ACC112 (cell line): Measurements from ENCODE around the gene SH3RF1.
A peak's percentile ranks its signal among the peaks of the same experiment; 100 is the strongest.

Source experiments
- H2AFZ ChIP-seq: fragments of 200-600 bp; sonication (generic); one replicate; pipeline ENCODE4 v1.6.0; 2017; ENCODE audit warnings: antibody characterized with exemption, low read length; ENCODE audit not compliant: unreplicated experiment
- H3K27ac ChIP-seq: fragments of 200-600 bp; sonication (generic); 2 replicates; pipeline ENCODE4 v1.5.1; 2014; ENCODE audit warnings: low read depth, mild to moderate bottlenecking, antibody characterized with exemption, low read length, moderate library complexity
- H3K27me3 ChIP-seq: fragments of 200-600 bp; sonication (generic); 2 replicates; pipeline ENCODE4 v1.6.1; 2014; ENCODE audit warnings: mild to moderate bottlenecking, antibody characterized with exemption, low read length, moderate library complexity, mixed read lengths; ENCODE audit not compliant: insufficient read depth
- H3K36me3 ChIP-seq: fragments of 200-600 bp; sonication (generic); 2 replicates; pipeline ENCODE4 v1.6.1; 2016; ENCODE audit warnings: mild to moderate bottlenecking, antibody characterized with exemption, low read length, moderate library complexity, mixed read lengths; ENCODE audit not compliant: insufficient read depth
- H3K4me1 ChIP-seq: fragments of 200-600 bp; sonication (generic); one replicate; pipeline ENCODE4 v1.6.1; 2016; ENCODE audit warnings: low read length, mixed read lengths; ENCODE audit not compliant: insufficient read depth, unreplicated experiment, control insufficient read depth
- H3K4me3 ChIP-seq: fragments of 200-600 bp; sonication (generic); 2 replicates; pipeline ENCODE4 v1.5.1; 2014; ENCODE audit warnings: mild to moderate bottlenecking, low read depth, low read length
- H3K79me2 ChIP-seq: fragments of 200-600 bp; sonication (generic); one replicate; pipeline ENCODE4 v1.6.0; 2016; ENCODE audit warnings: low read length; ENCODE audit not compliant: control insufficient read depth, unreplicated experiment, insufficient read depth

SH3RF1 gene

GRCh38 chr4:169225812-169226211, 44.9 kb downstream of the SH3RF1 start:
- H3K4me1 ChIP-seq = peaks cover 67% of the 10 kb centered on the region
- H2AFZ ChIP-seq = no peak overlapping the region
- no peaks in the 10 kb centered on the region for H3K27me3 ChIP-seq
- H3K79me2 ChIP-seq = peaks cover 72% of the 10 kb centered on the region
- H3K36me3 ChIP-seq = peaks cover 16% of the 10 kb centered on the region
- peak overlapping the region; percentile 96 for H3K27ac ChIP-seq
- H3K4me3 ChIP-seq = peak overlapping the region; percentile 66

- H3K36me3 ChIP-seq = peaks cover 18% of the 10 kb centered on the region
- H3K27ac ChIP-seq = peak overlapping the region; percentile 96
- peak overlapping the region; percentile 66 for H3K4me3 ChIP-seq
- H2AFZ ChIP-seq = no peak overlapping the region
- peaks cover 68% of the 10 kb centered on the region for H3K4me1 ChIP-seq
- peaks cover 77% of the 10 kb centered on the region for H3K79me2 ChIP-seq
- H3K27me3 ChIP-seq = no peaks in the 10 kb centered on the region
These were observed 45.6 kb downstream of the SH3RF1 start for GRCh38 chr4:169225058-169225751.

GRCh38 chr4:169222761-169223160, 48.0 kb downstream of the SH3RF1 start:
- no peak overlapping the region for H3K27ac ChIP-seq
- peaks cover 82% of the 10 kb centered on the region for H3K79me2 ChIP-seq
- peaks cover 13% of the 10 kb centered on the region for H3K36me3 ChIP-seq

GRCh38 chr4:169221662-169222061, 49.1 kb downstream of the SH3RF1 start:
- H3K36me3 ChIP-seq = peaks cover 13% of the 10 kb centered on the region
- no peak overlapping the region for H3K4me3 ChIP-seq
- H3K79me2 ChIP-seq = peaks cover 80% of the 10 kb centered on the region
- H3K4me1 ChIP-seq = peaks cover 51% of the 10 kb centered on the region
- H3K27ac ChIP-seq = no peak overlapping the region
- no peak overlapping the region for H2AFZ ChIP-seq
- H3K27me3 ChIP-seq = no peaks in the 10 kb centered on the region

More at GRCh38 chr4:169222761-169223160, 48.0 kb downstream of the SH3RF1 start:
- H3K4me3 ChIP-seq = no peak overlapping the region
- peaks cover 61% of the 10 kb centered on the region for H3K4me1 ChIP-seq
- no peaks in the 10 kb centered on the region for H3K27me3 ChIP-seq
- H2AFZ ChIP-seq = no peak overlapping the region

GRCh38 chr4:169220854-169221411, 49.8 kb downstream of the SH3RF1 start:
- peaks cover 17% of the 10 kb centered on the region for H3K36me3 ChIP-seq
- no peak overlapping the region for H3K27ac ChIP-seq
- peaks cover 77% of the 10 kb centered on the region for H3K79me2 ChIP-seq
- H3K4me1 ChIP-seq = peaks cover 44% of the 10 kb centered on the region
- H3K27me3 ChIP-seq = no peaks in the 10 kb centered on the region
- H3K4me3 ChIP-seq = no peak overlapping the region
- H2AFZ ChIP-seq = no peak overlapping the region

- Histone ChIP-seq H3K36me3 (peaks cover 22% of the 10 kb centered on the region), H3K4me1 (peaks cover 39% of the 10 kb centered on the region), H3K4me3 (no peak overlapping the region), H3K27me3 (no peaks in the 10 kb centered on the region), H2AFZ (no peak overlapping the region), H3K27ac (no peak overlapping the region), H3K79me2 (peaks cover 77% of the 10 kb centered on the region)
These were observed 50.3 kb downstream of the SH3RF1 start for GRCh38 chr4:169220447-169220846.

GRCh38 chr4:169219440-169219839, 51.3 kb downstream of the SH3RF1 start:
- H3K36me3 ChIP-seq = peaks cover 32% of the 10 kb centered on the region
- no peak overlapping the region for H3K27ac ChIP-seq
- H3K4me1 ChIP-seq = peaks cover 29% of the 10 kb centered on the region
- H2AFZ ChIP-seq = no peak overlapping the region
- peaks cover 77% of the 10 kb centered on the region for H3K79me2 ChIP-seq
- no peak overlapping the region for H3K4me3 ChIP-seq
- no peaks in the 10 kb centered on the region for H3K27me3 ChIP-seq

- no peak overlapping the region for H3K27ac ChIP-seq
- peaks cover 71% of the 10 kb centered on the region for H3K79me2 ChIP-seq
- no peaks in the 10 kb centered on the region for H3K27me3 ChIP-seq
- H3K4me3 ChIP-seq = no peak overlapping the region
- no peak overlapping the region for H2AFZ ChIP-seq
- peaks cover 7% of the 10 kb centered on the region for H3K4me1 ChIP-seq
- peaks cover 37% of the 10 kb centered on the region for H3K36me3 ChIP-seq
These were observed 55.1 kb downstream of the SH3RF1 start for GRCh38 chr4:169215656-169216055.

- H3K4me3 ChIP-seq = no peak overlapping the region
- peaks cover 67% of the 10 kb centered on the region for H3K79me2 ChIP-seq
- H3K36me3 ChIP-seq = peaks cover 37% of the 10 kb centered on the region
- H3K4me1 ChIP-seq = peaks cover 17% of the 10 kb centered on the region
- no peak overlapping the region for H3K27ac ChIP-seq
- H2AFZ ChIP-seq = no peak overlapping the region
- H3K27me3 ChIP-seq = no peaks in the 10 kb centered on the region
These were observed 57.8 kb downstream of the SH3RF1 start for GRCh38 chr4:169212981-169213380.

GRCh38 chr4:169210504-169211118, 60.1 kb downstream of the SH3RF1 start:
- no peak overlapping the region for H2AFZ ChIP-seq
- H3K27ac ChIP-seq = no peak overlapping the region
- H3K79me2 ChIP-seq = peaks cover 77% of the 10 kb centered on the region
- H3K4me3 ChIP-seq = no peak overlapping the region
- H3K27me3 ChIP-seq = no peaks in the 10 kb centered on the region
- peaks cover 30% of the 10 kb centered on the region for H3K4me1 ChIP-seq
- H3K36me3 ChIP-seq = peaks cover 30% of the 10 kb centered on the region
